Hematopoietic multipotent progenitor cell treated with erythropoietin and hydrocortisone succinate and interleukin-3 and kit ligand, for 17 days (in vitro differentiated cells): ENCODE results near the gene L3MBTL4.

Experiments used
- DNase-seq: peaks from one replicate; pipeline ENCODE4 v3.0.0-alpha.2; 2015; ENCODE audit warnings: low spot score

Gene L3MBTL4

GRCh38 chr18:5961097-5961827 is 453.4 kb downstream of the L3MBTL4 start:
- DNase-seq = no peak

- no peak for DNase-seq
Observed at GRCh38 chr18:5958822-5959221, 455.9 kb downstream of the L3MBTL4 start.

- no peak for DNase-seq
Observed at GRCh38 chr18:5955861-5956260, 458.9 kb downstream of the L3MBTL4 start.

- DNase-seq = no peak
Observed at GRCh38 chr18:5951515-5952091, 463.1 kb downstream of the L3MBTL4 start.

- no peak for DNase-seq
Observed at GRCh38 chr18:5948781-5949180, 465.9 kb downstream of the L3MBTL4 start.

GRCh38 chr18:5948237-5948636 is 466.5 kb downstream of the L3MBTL4 start:
- no peak for DNase-seq

- DNase-seq = no peak
Observed at GRCh38 chr18:5944448-5944847, 470.3 kb downstream of the L3MBTL4 start.

- no peak for DNase-seq
Observed at GRCh38 chr18:5943514-5943913, 471.2 kb downstream of the L3MBTL4 start.

GRCh38 chr18:5942591-5942990 is 472.1 kb downstream of the L3MBTL4 start:
- DNase-seq = no peak

- no peak for DNase-seq
Observed at GRCh38 chr18:5941890-5942289, 472.8 kb downstream of the L3MBTL4 start.

- no peak for DNase-seq
Observed at GRCh38 chr18:5939801-5940667, 474.7 kb downstream of the L3MBTL4 start.

GRCh38 chr18:5937795-5938194 is 476.9 kb downstream of the L3MBTL4 start:
- no peak for DNase-seq

GRCh38 chr18:5937121-5937520 is 477.6 kb downstream of the L3MBTL4 start:
- no peak for DNase-seq

GRCh38 chr18:5930789-5931188 is 483.9 kb downstream of the L3MBTL4 start:
- DNase-seq = no peak

- no peak for DNase-seq
Observed at GRCh38 chr18:5918205-5918858, 496.4 kb downstream of the L3MBTL4 start.

- DNase-seq = no peak
Observed at GRCh38 chr18:5914951-5915350, 499.8 kb downstream of the L3MBTL4 start.

- no peak for DNase-seq
Observed at GRCh38 chr18:5914016-5914415, 500.7 kb downstream of the L3MBTL4 start.

- no peak for DNase-seq
Observed at GRCh38 chr18:5912566-5912965, 502.1 kb downstream of the L3MBTL4 start.

- no peak for DNase-seq
Observed at GRCh38 chr18:5909125-5909524, 505.6 kb downstream of the L3MBTL4 start.
